Esophagus mucosa (tissue), 1 donor: ENCODE data around the gene RB1. TPM values are rescaled to one million over a fixed set of nuclear protein-coding genes. Genes with fewer than 3 reads are reported as not detected.
"Not testable (repeated sequence)": the region's sequence is repeated elsewhere in the genome, so short reads cannot be mapped to it uniquely, and the experiment has no call there.

Experiments used
- ATAC-seq: fragments of 200-7000 bp; cut with Tn5 transposase; one replicate; pipeline ENCODE4 v1.9.1; 2020
- total RNA-seq: library from RNA; stranded (reverse); gene quantifications from one replicate; pipeline ENCODE4 v1.2.4, GENCODE V29; 2023
- donor health status: DM: yes; HTN: yes; CAD: no.

The RB1 gene
- total RNA-seq, 1 donor from 2014 or later: 36.1 TPM

DNA sequence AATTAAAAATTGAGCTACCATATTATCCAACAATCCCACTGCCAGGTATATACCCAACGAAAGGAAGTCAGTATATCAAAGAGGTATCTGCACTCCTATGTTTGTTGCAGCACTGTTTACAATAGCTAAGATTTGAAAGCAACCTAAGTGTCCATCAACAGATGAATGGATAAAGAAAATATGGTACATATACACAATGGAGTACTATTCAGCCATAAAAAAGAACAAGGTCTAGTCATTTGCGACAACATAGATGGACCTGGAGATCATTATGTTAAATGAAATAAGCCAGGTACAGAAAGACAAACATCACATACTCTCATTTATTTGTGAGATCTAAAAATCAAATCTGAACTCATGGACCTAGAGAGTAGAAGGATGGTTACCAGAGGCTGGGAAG lies 52.0 kb downstream of the RB1 start:
- ATAC-seq: not testable (repeated sequence)

DNA sequence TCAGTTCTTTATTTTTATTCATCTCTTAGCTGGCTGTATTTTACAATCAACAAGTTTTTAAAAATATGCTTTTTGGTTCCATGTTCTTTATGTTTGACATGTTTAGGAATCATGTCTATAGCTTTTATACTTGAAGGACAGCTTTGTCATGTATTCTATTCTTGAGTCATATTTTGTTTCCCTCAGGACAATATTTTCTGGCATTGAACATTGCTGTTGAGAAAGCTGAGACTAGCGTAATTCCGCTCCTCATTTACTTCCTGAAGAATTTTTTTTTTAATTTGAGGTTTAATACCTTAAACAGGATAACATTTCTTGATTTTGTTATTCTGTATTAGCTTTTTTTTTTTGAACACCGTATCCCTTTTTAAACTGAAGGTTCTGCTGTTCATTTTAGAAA lies 53.2 kb downstream of the RB1 start:
- ATAC-seq: peak; percentile 33

DNA sequence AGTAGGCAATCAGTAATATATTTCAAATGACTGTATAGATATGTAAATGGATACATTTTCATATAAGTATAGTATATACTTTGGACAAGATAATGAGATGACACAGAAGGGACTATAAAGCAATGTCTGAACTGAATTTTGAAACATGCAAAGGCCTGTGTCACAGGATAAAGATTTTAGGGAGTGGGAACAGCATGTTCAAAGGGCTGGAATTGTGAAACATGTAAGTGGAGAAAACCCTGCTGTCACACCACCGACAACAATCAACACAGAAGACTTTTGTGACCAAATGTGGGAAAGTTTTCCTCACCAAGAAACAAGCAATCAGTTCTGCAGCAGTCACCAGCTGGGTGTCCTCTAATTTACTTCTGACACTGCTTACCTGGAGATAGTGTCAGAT lies 66.4 kb downstream of the RB1 start:
- ATAC-seq: no peak

DNA sequence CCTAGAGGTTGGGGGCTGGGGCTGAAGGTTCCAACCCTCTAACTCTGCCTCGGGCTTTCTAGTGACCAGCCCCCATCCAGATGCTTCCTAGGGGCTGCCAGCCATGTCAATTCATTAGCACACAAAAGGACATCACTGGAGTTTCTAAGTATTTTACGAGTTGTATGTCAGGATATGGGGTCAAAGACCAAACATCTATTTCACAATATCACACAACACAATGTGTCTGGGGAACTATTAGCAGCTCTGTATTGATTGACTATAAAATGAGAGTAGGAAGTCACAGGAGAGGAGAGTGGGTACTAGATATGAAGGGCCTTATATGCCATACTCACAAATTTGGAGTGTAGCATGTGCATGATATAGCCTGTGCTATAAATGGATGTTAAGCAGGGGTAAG lies 67.3 kb downstream of the RB1 start:
- ATAC-seq: peak; percentile 10

DNA sequence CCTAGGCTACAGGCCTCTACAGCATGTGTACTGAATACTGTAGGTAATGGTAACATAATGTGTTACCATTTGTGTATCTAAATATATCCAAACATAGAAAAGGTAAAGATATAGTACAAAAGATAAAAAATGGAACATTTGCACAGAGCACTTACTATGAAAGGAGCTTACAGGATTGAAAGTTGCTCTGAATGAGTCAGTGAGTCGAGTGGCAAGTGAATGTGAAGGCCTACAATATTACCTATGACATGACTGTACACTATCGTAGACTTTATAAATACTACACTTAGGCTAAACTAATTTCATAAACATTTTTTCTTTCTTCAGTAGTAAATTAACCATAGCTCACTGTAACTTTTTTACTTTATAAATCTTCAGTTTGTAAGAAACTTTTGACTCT lies 74.3 kb downstream of the RB1 start:
- ATAC-seq: no peak

DNA sequence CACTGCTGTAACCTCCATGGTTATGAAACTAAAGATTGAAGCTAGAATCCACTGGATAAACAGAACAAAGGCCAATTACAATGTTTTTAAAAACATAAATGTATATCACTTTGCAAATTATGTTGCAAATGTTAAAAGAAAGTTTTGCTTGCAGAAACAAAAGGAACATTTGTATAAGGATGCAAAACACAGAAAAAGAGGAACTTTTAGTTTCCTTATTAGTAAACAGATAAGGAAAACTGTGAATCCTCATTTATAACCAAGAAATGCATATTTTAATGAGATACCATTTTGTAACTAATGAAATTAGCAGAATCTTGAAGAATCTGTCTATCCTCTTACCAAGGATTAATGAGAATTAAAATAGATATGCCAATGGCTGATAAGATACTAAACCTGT lies 77.0 kb downstream of the RB1 start:
- no peak for ATAC-seq

DNA sequence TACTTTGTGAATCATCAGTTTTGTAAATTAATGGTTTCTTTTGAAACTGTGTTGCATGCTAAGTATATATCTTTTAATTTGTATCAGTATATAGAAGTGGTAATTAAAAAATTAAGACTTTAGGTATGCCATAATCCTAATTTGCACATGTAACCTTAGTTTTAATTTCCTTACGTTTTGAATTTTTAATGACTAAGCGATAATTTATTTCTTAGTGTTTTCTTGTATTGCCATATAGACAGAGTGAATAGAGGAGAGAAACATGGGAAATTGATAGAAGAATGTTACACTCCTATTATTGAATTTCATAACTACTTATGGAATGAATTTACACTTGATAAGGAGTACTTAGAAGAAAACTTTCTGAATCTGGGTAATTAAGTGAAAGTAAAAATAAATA lies 79.8 kb downstream of the RB1 start:
- no peak for ATAC-seq

DNA sequence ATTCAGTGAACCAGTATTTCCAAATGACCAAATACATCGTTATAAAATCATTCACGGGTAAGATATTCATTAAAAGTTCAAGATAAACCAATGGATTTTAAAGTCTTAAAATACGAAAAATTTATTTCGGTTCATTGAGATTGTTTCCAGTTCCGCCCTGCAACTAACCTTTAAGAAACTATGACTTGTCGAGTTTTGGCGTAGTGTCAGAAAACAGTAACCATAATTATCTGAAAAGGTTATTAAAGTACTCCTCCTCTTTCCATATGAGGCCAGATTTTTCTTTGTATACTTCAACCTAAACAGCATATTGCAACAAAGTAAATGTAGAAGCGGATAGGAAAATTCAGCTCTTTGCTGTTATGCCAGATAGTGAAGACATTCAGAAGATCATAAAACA lies 83.3 kb downstream of the RB1 start:
- no peak for ATAC-seq

DNA sequence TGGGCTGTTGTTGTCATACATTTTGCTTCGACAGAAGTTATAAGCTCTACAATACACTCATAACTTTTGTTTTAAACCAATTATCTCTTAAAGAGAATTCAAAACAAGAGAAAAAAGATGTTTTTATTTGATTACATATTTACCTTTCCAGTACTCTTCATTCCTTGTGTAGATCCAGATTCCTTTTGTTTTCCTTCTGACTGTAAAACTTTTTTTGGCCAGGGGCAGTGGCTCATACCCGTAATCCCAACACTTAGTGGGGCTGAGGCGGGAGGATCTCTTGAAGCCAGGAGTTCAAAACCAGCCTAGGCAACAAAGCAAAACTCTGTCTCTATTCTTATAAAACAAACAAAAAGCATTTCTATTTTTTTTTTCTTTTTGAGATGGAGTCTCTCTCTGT lies 87.7 kb downstream of the RB1 start:
- no peak for ATAC-seq

DNA sequence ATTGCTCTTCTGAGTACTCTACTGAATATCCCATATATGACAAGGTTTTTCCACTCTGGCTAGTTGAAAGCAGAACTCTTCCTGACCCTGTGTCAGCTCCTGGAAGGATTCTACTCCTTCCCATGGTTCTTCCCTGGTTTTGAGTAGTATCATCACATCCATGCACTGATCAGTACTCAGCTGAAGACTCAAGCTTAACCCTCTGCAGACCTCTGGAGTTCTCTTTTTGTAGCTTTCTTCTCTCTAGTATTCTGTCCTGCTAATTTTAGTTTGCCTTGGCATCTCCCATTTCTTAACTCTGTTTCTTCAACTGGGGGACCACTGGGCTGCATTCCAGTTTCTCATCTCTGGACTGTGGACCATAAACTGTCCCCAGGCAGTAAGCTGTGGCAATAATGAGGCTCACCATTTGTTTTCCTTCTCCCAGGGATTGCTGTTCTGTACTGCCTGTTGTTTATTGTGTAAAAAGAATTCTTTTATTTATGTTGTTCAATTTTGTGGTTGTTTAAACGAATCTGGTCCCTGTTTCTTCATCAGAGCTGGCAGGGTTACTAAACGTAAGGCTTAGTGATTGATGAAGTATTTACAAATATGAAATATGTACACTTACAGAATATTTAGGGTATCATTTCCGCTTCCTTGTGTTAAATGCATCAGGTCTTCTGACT lies 89.6 kb downstream of the RB1 start:
- ATAC-seq: no peak

DNA sequence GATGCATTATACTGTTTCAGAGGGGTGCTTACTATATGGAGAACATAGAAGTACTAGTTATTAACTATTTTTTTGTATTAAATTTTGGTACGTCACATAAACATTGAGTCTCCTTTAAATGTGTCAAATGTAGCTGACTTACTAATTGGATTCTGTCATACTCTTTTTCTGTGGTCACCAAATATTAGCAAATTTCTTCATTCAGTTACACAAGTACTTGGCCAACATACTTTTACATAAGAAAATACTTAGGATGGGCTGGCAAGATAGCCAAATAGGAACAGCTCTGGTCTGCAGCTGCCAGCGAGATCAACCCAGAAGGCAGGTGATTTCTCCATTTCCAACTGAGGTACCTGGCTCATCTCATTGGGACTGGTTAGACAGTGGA lies 90.1 kb downstream of the RB1 start:
- no peak for ATAC-seq

DNA sequence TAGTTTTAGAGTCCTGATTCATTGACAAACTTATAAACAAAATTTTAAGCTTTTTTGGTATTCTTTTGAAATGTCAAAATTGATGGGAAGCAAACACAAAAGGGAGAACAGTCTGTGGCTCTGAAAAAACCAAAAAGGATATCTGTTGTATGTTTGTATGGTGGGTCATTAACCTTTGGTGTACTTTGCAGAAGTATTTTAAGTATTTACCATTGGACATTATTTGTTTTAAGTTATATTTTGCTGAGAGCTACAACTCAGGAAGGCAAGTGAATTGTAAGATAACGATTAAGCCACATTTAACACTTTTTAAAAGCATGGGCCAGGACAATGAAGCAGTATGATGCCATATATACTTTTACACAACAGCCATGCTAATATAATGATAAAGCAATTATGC lies 94.2 kb downstream of the RB1 start:
- no peak for ATAC-seq

DNA sequence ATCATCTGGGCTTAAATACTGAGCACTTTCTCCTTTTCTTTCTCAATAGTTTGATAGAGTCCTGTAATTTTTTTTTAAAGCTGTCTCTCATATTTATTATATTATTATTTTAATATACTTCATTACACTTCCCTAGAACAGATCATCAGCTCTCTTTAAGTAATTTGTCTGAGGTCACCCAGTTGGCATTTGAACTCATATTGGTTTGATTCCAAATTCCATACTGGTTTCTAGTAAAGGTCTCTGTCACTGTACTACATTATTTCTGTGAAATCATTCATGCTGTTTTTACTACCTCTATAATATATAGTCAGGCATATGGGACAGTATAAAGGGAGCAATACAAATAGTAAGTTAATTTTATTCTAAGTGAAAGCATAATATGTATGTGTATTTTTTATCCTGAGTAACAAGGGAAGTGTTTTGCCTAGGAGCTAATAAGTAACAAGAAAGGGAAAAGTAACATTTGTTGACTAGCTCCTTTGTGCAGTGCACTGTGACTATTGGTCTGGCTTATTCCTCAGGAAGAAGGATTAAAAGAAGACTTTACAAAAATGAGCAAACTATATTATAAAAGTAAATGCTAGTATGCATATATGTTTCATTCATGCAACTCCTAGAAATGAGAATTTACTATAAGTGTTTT lies 95.0 kb downstream of the RB1 start:
- no peak for ATAC-seq

DNA sequence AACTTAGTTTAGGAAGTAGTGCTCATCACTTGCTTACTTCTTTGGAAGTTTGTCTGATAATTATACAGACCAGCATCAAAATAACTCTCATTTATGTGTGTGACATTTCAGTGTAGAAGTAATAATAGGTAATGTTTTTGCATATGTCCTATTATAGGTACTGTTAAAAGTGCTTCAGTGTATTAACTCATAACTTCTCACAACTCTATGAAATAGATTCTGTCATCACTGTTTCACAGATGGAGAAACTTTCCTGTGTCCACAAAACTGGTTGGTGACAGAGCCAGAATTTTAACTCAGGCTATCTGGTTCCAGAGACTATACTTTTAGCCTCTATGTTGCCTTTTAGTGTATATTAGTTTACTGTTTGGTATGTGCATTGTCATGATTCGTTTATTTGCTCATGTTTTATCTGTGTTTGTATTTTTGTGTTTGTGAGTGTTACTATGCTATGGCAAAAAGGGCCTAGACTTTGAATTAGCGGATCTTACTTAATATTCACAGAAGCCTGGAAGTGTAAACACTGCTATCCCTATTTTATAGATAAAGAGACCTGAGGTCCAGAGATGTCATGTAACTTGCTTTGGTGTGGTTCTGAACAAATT lies 96.6 kb downstream of the RB1 start:
- ATAC-seq: peak; percentile 18

DNA sequence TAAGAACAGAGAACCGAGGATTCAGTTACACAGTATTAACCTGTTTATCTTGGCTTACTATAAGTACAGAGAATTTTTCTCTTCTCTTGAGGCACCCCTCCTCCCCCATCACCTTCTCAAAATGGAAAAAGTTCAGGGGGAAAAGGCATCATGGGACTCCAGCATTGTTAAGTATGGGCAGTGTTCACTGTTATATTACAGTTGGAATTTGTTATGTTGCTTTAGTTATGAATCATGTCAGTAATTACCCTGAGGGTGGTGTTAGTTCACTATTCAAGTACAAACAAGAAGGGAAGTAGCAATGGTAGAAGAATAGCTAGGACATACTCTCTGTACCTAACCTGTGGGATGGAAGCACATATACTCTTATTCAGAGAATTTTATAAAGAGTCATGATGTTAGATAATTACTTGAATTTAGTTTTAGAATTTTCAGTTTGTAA lies 97.3 kb downstream of the RB1 start:
- peak; percentile 90 for ATAC-seq

DNA sequence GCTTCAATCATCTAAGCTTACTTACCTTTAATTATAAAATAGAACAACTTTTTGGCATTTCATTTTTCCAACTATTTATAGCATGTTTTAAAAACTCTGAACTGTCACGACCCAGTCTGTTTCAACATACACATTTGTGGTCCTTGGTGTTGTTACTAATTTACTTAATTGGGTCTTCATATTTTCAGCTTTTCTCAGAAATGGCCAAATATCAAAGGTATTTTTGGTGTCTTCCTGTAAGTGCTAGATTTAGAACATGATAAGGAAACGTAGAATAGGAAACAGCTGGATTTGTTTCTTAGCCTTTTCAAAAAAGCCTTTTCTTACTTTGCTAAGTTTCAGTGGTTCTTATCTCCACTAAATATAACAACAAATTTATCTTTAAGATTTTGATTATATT lies 97.9 kb downstream of the RB1 start:
- ATAC-seq: no peak

DNA sequence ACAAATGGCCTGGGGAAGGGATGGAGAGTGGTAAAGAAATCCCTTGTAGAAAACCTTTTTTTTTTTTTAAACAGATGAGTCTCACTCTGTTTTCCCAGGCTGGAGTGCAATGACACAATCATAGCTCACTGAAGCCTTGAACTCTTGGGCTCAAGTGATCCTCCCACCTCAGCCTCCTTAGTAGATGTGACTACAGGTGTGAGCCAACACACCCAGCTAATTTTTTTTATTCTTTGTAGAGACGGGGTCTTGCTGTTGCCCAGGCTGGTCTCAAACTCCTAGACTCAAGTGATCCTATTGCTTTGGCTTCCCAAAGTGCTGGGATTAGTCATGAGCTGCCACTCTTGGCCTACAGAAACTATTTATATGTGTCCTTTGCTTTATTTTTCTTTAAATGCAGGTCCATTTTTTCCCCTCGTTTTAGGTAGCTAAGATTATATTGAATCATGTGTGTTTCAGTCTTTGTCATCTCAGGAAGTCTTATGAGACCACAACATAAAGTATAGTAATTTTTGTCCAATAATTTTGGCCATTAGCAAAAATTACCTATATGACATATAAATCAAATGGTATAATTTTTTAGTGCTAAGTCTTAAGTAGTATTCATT lies 98.9 kb downstream of the RB1 start:
- no peak for ATAC-seq

DNA sequence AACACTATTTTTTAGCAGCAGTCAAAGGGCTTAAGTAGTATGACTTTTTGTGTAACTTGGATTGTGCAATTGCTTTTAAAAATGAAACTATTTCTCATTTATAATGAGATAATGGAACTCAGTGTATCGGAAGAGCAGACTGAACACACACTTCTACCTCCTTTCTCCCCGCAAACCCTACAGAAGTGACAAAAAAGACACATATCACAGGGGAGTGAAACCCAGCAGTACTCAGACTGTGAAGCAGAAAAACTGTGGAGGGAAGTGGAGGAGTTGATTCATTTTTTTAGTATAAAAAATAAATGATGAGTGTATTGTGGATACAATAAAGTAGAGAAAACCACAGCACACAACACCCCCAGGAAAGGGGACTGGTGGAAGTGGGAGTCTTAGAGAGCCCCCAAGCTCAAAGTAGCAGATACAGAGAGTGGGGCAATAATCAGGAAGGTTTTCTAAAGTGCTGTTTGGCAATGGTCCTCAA lies 99.6 kb downstream of the RB1 start:
- no peak for ATAC-seq

DNA sequence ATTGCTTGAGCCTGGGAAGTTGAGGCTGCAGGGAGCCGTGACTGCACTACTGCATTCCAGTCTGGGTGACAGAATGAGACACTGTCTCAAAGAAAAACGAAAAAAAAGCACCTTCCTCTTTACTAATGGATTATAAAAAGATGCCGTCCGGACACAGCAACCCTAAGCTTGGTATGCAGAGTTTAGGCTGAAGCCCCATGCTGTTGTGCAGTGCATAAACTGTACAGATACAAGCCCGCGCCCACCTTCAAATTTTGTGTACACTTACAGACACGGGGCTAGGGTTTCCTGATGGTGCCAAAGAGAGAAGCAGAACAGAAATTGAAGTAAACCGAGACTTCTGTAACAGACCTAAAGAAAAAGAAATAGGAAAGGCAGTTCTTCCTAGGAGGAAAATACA lies 100.4 kb downstream of the RB1 start:
- ATAC-seq: no peak

DNA sequence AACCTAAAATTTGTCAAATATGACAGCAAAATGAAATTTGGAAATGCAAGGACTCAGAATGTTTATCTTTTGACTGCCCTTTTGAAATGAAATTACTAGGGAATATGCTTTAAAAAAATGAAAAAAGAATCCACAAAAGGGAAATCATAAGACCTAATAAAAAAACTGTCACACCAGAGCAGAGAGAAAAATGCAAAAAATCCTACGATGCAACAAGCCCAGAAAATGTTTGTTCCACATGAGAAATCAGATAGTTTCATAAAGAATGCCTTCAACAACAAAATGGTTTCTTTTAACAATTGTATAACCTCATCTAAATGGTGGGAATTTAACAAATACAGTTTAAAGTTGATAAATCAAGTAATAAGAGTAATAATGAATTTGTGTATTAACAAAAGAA lies 101.4 kb downstream of the RB1 start:
- no peak for ATAC-seq

DNA sequence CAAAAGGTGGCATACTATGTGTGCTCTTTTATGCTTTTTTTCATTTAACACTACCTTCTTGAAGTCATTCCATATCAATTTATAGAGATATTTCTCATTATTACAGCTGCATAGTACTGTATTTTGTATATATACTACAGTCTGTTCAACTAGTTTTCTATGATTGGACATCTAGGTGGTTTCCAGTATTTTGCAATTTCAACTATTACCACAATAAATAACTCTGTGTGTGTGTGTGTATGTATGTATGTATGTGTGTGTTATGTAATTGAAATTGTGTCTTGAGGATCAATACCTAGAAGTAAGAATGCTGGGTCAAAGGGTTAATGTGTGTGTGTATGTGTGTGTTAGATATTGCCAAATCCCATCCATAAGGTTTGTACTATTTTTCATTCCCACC lies 102.3 kb downstream of the RB1 start:
- ATAC-seq: no peak

DNA sequence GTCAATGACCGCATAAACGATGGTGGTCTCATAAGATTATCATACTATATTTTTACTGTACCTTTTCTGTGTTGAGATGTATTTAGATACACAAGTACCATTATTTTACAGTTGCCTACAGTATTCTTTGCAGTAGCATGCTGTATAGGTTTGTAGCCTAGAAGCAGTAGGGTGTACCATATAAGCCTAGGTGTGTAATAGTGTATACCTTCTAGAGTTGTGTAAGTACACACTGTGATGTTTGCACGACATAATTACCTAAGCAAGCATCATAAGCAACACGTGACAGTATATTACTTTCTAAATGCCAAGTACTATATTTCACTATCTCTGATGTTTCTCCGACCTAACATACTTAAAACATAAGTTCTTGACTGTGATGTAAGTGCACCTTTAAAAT lies 106.6 kb downstream of the RB1 start:
- ATAC-seq: peak; percentile 92

DNA sequence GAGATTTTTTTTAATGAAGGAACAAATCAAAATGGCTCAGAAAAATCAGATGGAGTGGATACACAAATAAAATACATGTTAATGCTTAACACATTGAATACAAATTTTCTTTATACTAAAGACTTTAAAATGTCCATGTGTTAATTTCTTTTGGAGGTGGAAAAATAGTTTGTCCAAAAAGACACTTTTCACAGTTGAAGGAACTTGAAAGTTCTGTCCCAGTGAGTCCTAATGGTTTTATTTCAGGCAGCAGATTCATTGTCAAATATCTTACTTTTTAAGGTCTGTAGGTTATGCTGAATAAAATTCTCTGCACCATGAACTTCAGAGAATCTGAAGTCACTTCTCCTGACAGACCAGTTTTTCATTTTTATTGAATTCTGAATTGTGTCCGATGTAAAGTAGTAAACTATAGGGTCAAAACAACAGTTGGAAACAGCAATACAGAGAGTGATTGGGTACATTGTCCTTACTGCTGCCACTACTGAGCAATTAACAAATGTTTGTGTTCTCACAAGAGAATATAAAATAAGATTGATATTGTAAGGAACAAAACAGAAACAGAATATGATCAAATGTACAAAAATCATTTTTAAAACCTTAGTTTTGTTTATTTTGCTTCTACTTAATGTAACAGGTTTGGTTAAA lies 107.7 kb downstream of the RB1 start:
- no peak for ATAC-seq
